Stimulated activated CD4-positive, alpha-beta T cell treated with anti-CD3 and anti-CD28 coated beads, Interleukin-15, amount 100 ng/mL, for 48 hours (primary cell): ENCODE measurements around the gene ARMC12.
"Not testable (repeated sequence)": the region's sequence is repeated elsewhere in the genome, so short reads cannot be mapped to it uniquely, and the experiment has no call there.

Source experiments
- DNase-seq, 2 donors: peaks; one replicate each; pipeline ENCODE4 v3.0.0-alpha.2; 2020; ENCODE audit warnings: low read depth in 2 of 2

Gene ARMC12, protein sequence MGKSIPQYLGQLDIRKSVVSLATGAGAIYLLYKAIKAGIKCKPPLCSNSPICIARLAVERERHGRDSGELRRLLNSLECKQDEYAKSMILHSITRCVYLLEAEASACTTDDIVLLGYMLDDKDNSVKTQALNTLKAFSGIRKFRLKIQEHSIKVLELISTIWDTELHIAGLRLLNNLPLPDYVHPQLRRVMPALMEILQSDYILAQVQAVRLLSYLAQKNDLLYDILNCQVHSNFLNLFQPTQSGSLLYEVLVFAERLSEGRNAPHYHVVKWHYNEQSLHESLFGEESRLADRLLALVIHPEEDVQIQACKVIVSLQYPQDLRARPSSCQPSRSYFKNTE

DNA sequence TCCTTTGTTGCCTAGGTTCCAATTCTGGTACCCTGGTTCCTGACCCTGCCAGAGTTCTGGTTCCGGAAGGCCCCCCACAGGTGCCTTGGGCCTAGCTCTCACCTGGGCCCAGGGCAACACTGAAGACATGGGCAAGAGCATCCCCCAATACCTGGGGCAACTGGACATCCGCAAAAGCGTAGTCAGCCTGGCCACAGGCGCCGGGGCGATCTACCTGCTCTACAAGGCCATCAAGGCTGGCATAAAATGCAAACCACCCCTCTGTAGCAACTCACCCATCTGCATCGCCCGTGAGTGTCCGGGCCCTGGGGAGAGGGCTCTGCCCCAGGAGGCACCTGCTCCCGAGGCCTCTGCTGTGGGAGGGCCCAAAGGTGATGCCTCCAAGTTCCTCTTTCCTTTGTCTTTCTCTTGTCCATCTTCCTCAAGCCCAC, at the start of gene ARMC12:
Gene ARMC12, plus strand, starts transcription at position 51 of the 431 bp plus-strand sequence. Its CDS starts 77 bp downstream, at position 128.
- no peak for DNase-seq

DNA sequence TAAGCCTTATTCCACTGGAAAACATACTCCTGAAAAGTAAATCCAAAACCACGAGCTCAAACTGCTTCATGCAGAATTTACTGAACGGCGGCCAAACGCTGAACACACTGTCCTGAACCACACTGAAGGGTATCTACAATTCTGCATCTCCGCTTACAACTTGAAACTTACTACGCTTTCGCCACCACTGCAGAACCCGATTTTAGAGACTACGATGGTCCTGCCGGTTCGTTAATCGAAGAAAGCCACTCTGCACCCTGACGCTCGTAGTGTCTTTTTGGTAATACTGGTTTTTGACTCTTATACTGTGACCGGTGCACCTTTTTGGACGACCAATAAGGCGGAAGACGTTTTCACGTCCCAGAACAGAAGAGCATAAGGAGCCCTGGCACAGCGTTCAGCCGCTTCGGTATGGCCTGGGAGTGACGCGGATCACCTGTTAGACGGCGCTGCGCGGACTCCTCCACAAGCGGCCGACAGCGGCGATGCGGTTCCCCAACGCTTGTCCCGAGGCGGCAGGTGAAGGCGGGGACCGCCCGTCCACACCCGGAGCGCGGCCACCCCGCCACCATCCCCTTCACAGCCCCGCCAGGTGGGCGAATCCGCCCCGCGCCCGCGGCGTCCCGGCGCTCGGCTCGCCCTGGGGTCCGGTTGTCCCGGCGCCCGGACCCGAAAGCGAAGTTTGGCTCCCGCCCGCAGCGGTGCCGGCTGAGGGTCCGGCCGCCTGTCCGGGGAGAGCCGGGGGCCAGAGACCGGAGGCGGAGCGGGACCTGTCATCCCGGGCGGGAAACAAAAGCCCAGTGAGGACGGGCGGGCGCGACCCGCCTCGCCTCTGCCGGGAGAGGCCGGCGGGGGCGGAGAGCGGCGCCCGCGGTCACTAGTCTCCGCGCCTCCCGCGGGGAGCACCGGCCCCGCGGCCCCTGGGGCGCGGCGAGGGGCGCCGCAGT, 48.9 kb upstream of the ARMC12 start:
- peak; percentile 37 to 46 for DNase-seq

DNA sequence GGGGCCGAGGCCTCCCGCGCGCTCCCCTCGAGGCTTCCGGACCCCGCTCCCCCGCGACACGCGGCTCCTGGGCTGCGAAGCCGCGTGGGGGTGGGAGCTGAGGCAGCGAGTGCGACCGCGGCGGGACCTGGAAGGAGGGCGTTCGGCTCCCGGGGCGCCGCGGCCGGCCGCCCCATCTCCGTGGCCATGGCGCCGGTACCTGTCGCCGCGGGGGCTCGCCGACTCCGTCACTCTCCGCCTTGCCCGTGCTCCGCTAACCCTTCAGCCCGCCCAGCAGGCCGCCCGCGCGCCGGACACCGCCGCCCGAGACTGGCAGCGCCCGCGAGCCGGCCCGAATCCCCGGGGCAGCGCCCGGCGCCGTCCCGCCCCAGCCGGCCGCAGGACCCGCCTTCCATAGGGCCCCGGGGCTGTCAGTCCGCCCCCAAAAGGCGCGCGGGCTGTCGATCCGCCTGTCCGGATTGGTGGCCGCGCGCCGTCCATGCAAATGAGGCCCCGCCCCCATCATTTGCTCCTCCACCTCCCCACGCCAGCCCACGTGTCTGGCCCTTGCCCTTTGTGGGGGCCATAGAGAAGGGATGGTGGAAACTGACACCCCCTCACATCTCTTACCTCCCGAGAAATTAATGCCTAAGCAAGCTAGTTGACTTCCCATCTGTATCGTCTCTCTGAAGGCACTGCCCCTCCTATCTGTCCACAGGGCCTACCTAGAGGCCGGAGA, 48.1 kb upstream of the ARMC12 start, which contains the start of gene FKBP5:
Gene FKBP5, minus strand, starts transcription at position 311 of the 718 bp plus-strand sequence. CDS start 46,091 bp downstream, outside the sequence.
- DNase-seq, result peak; percentile 86 to 90

DNA sequence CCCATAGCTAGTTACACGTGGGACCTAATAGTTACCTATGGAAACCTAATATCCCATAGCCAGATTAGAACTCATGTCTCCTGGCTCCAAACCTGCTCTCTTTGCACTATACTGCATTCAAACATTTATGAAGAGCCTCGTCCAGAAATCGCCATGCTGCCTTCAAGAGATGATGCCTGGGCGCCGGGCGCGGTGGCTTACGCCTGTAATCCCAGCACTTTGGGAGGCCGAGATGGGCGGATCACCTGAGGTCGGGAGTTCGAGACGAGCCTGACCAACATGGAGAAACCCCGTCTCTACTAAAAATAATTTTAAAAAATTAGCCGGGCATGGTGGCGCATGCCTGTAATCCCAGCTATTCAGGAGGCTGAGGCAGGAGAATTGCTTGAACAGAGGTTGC, 46.8 kb upstream of the ARMC12 start:
- not testable (repeated sequence) for DNase-seq

DNA sequence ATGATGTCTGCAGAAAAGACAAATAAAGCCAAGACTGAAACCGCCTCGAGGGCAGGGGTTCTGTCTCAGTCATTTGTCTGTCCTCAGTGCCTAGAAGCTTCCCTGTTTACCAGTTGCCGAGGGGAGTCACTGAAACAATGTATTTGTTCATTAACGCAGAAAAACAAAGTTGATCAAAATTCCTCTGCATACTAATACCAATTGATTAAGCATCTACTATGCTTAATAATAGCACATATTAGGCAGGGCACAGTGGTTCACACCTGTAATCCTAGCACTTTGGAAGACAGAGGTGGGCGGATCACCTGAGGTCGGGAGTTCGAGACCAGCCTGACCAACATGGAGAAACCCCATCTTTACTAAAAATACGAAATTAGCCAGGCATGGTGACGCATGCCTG, 46.3 kb upstream of the ARMC12 start:
- DNase-seq, result no peak

DNA sequence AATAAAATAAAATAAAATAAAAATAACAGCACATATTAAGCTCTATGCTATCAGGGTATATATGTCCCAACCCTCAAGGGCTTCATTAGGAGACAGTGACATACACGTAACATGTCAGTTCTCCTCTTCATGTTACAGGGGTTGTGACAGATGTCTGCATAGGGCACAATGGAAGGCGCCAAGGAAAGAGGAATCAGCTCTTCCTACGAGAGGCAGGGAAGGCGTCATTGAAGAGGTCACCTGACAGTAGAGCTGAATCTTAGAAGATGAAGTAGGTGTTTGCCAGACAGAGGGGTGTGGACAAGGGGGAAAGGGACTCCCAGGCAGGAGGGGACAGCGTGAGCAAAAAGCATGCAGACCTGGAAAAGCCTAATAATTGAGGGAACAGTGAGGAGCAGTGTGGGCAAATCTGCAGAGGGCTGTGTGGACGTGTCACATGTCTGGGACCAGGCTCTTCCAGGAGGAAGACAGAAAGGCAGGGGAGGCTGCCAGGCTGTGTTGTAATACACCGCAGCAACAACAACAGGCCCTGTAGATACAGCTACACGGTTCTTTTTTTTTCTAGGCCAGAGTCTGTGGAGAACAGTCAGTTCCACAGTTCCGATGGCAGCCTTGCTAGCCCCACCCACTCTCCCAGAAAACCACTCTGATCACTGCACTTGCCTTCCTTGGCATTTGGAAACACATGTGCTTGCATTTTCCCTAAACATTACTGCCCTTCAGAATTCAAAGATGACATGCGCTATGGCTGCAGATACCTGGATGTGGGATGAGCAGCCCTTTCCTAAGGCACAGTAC, 45.6 kb upstream of the ARMC12 start:
- no peak for DNase-seq

DNA sequence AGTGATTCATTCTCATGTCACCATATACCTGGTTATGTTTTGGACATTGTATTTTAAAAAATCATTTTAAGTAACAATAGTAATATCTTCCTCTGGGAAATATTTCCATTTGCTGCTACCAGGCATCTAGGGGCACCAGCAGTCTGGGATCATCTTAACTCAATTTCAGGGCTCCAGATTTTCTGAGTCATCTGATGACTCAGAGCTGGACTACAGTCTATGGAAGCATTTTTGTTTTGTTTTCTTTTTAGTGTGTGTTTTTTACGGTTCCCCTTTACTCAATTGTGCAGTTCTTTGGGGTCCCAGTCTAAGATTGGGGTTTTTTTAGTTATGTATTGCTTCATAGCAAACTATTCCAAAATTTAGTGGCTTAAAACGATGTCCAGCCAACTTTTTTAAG, 42.4 kb upstream of the ARMC12 start:
- DNase-seq, result no peak

DNA sequence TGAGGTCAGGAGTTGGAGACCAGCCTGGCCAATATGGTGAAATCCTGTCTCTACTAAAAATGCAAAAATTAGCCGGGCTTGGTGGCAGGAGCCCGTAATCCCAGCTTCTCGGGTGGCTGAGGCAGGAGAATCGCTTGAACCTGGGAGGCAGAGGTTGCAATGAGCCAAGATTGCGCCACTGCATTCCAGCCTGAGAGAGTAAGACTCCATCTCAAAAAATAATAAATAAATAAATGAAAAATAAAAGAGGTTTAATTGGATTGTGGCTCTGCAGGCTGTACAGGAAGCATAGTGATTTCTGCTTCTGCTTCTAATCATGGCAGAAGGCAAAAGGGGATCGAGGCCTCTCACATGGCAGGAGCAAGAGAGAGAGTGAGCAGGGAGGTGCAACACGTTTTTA, 38.4 kb upstream of the ARMC12 start:
- not testable (repeated sequence) for DNase-seq

DNA sequence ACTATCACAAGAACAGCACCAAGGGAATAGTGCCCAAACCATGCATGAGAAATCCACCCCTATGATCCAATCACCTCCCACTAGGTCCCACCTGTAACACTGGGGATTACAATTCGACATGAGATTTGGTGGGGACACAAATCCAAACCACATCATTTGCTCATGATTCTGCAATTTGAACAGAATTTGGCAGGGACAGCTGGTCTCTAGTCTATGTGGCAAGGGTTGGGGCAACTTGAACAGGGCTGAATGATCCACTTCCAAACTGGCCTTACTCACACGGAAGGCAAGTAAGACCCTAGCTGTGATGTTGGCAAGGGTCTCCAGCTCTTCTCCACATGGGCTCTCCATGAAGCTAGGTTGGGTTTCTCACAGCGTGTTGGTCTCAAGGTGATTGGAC, 38.0 kb upstream of the ARMC12 start:
- no peak for DNase-seq

DNA sequence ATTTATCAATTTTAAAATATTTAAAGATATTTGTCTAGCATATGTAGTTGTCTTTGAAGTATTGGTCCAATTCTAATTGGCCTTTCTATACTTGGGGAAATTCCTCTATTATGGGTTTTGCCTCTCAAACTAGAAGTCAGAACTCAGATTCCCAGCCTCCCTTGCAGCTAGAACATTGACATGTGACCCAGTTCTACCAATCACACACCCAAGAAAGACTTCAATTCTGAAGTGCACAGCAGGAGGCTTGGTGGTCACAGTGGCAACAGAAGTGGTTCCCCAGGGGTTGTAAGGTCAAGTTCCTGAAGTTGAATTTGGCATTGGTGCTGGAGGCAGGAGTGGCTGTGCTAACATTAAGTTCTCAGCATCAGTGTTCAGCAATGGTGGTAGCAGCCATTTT, 33.3 kb upstream of the ARMC12 start:
- DNase-seq, result no peak

DNA sequence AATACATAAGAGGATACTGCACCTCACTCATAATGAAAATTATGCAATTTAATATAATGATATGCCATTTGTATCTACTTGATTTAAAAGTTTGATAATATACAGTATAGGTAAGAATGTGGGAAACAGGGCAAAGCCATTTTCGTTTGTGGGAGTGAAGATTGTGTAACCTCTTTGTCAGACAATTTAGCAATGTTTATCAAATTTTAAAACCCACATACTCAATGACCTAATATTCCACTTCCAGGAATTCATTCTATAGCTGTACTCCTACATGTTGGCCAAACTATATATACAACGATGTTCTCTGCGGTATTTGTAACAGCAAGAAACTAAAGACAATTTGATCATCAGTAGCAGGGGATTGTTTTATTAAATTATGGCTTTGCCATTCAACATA, 30.4 kb upstream of the ARMC12 start:
- no peak for DNase-seq

DNA sequence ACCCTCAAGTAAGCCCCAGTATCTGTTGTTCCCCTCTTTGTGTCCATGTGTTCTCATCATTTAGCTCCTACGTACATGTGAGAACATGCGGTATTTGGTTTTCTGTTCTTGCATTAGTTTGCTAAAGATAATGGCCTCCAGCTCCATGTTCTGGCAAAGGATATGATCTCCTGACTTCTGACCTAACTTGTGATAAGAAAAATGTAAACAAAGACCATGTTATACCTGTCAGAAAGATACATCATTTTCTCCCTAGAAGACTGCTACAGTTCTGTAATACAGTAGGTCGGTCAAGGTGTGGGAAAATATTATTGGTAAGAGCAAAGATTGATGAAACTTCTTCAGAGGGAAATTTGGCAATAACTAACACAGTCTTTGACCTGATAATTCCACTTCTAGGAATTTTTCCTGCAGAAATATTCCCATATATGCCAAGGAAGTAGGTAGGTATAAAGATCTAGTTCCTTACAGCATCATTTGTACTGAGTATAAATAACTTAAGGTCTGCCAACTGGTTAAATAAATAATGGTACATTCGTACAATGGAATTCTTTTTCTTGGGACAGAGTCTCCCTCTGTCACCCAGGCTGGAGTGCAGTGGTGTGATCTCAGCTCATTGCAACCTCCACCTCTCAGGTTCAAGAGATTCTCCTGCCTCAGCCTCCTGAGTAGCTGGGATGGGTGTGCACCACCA, 29.0 kb upstream of the ARMC12 start:
- DNase-seq, result no peak

DNA sequence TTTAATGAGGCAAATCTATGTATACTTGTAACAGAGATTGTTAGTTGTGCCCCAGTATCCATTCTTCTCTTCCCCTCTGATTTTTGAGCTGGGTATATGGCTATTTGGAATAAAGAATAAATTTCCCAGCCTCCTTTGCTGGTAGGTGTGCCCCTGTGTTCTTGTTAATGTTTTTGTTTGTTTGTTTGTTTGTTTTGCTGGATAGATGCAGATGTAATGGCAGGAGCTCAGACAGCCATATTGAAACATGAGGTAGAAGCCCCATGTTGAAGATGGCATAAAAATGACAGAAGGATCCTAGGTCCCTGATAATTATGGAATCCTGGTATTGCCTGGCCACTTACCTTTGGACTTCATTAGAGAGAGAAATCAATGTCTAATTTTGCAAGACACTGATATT, 28.2 kb upstream of the ARMC12 start:
- no peak for DNase-seq

DNA sequence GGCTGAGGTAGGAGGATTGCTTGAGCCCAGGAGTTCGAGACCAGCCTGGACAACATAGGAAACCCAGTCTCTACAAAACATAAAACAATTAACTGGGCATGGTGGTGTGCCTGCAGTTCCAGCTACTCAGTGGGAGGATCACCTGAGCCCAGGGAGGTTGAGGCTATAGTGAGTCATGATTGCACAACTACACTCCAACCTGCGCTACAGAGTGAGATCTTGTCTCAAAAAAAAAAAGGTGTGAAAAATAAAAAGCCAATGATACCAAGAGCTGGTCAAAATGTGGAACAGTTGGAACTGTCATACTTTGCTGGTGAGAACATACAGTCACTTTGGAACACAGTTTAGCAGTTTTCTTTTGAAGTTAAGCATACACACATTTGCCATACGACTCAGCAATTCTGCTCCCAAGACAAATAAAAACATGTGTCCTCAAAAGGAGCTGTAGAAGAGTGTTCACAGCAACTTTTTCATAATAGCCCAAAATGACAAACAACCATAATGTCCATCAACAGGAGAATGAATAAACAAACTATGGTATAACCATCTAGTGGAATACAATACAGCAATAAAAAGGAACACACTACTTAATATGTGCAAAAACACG, 26.5 kb upstream of the ARMC12 start:
- no peak for DNase-seq

DNA sequence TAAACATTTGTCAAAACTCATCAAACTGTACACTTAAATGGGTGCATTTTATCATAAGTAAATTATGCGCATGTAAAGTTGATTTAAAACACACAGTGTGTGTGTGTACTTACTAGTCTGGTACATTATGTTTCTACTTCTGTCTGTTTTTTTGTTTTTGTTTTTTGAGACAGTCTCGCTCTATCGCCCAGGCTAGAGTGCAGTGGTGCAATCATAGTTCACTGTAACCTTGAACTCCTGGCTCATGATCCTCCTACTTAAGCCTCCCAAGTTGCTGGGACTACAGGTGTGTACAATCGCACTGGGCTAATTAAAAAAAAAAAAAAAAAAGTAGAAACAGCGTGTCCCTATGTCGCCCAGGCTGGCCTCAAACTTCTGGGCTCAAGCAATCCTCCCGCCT, 25.1 kb upstream of the ARMC12 start:
- no peak for DNase-seq

DNA sequence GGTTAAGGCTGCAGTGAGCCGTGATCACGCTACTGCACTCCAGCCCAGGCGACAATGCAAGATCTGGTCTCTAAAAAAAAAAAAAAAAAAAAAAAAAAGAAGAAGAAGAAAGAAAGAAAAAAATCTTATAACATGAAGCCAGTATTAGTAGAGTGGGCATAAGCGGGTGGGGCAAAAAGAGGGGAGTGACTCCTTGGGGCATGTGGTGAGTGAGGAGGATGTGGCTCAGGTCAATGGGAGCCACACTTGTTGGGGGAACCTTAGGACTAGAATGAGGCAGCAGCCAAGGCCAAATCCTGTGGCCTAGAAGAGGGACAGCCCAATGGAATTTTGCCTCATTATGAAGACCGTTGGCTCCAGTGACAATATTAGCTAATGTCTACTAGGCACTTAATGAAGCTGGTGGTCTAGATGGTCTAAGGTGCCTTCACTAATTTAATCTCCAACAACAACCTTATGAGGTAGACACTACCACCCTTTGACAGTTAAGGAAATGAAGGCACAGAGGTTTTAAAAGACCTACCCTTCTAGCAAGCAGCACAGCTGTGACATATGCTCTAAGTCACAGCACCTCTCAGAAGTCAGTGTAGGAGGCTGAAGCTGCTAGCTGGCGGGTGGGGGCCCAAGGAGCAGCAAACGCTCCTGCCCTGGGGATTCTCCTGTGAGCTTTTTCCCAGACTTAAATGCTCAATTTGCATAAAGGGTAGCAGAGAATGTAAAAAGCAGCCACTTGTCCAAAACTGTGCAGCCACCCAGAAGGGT, 23.6 kb upstream of the ARMC12 start:
- DNase-seq, result no peak

DNA sequence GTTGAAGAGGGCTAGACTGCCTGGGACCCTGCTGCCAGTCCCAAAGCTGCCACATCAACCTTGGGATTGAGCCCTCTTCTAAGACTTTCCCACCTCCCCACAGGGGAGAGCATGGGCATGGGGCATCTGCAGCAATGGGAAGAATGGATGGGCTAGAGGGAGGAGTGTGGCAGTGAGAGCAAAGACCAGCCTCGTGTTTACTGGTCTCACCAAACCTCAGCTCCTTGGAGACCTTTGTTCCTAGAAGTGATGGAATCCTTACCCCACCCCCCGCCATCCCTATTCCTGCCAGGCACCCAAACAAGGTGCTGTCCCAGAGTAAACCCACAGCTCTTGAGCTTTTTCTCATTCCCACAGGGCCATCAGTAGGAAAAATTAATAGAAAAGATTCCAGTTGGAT, 20.0 kb upstream of the ARMC12 start:
- no peak for DNase-seq

DNA sequence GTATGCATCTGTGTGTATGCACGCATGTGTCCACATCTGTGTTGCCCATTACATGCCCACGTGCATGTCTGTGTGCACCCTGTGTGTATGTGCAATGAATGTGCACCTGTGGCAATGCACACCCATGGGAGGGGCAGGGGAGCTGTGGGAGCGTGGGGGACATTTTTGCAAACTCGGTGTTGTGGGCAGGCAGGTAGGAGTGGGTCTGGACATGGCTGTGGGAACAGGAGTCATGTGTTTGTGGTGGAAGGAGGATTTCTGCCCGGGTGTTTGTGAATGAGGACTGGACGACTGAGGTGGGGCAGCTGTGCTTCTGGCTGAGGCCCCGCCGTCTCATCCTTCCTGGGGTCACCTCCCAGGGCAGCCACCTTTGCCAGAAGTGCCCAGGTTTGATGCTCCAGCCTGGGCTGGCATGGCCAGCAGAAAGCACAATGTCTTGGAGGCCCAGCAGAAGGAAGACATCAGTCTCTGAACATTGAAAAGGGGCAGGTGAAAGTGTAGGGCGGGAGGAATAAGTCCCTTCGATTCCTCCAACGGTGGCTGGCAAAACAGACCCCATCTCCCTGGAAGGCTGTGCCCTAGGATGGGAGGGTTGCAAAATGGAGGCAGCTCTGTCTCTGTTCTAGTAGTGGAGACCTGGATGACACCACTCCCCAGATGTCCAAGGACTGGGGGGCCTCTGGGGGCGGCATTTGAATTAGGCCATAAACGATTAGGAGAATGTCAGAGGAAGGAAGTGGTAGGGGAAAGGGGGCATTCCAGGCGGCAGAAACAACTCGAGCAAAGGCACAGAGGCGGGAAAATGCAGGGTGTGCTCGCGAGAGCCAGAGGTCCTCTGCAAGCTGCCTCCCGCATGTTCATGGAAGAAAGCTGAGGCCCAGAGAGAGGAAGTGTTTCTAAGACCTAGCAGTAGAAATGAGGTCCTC, 19.1 kb upstream of the ARMC12 start:
- no peak for DNase-seq
